LNCAP (cell line): ENCODE data around the gene PNLIP.

Source experiments
- CTCF ChIP-seq: fragments of 450-650 bp; IDR thresholded peaks from 2 replicates; pipeline ENCODE4 v1.5.1; 2017; ENCODE audit warnings: mild to moderate bottlenecking

The PNLIP gene

GRCh38 chr10:116587878-116588591, 42.3 kb downstream of the PNLIP start:
- TF ChIP-seq CTCF, result no peak

- no peak for TF ChIP-seq CTCF
These were observed 43.3 kb downstream of the PNLIP start for GRCh38 chr10:116588995-116589394.

GRCh38 chr10:116589926-116590325, 44.2 kb downstream of the PNLIP start:
- no peak for TF ChIP-seq CTCF

GRCh38 chr10:116590590-116591444, 45.1 kb downstream of the PNLIP start, which contains the start of gene PNLIPRP1:
PNLIPRP1 (plus strand) TSS chr10:116590959; CDS start chr10:116591130, 171 bp downstream.
- TF ChIP-seq CTCF, result no peak

- TF ChIP-seq CTCF, result no peak
These were observed 47.5 kb downstream of the PNLIP start for GRCh38 chr10:116593139-116593740.

- TF ChIP-seq CTCF, result no peak
These were observed 48.8 kb downstream of the PNLIP start for GRCh38 chr10:116594525-116595035.

GRCh38 chr10:116596062-116596461, 50.3 kb downstream of the PNLIP start:
- no peak for TF ChIP-seq CTCF
